HG03378 (cell line): ENCODE measurements around the gene SP7.
A peak's percentile ranks its signal among the peaks of the same experiment; 100 is the strongest.
"Not testable (repeated sequence)": the region's sequence is repeated elsewhere in the genome, so short reads cannot be mapped to it uniquely, and the experiment has no call there.

ENCODE experiments used
- ATAC-seq: cut with Tn5 transposase; IDR thresholded peaks from one replicate; pipeline ENCODE4 v1.9.1; 2021; ENCODE audit warnings: mild to moderate bottlenecking, moderate library complexity; ENCODE audit not compliant: unreplicated experiment

The SP7 gene

DNA sequence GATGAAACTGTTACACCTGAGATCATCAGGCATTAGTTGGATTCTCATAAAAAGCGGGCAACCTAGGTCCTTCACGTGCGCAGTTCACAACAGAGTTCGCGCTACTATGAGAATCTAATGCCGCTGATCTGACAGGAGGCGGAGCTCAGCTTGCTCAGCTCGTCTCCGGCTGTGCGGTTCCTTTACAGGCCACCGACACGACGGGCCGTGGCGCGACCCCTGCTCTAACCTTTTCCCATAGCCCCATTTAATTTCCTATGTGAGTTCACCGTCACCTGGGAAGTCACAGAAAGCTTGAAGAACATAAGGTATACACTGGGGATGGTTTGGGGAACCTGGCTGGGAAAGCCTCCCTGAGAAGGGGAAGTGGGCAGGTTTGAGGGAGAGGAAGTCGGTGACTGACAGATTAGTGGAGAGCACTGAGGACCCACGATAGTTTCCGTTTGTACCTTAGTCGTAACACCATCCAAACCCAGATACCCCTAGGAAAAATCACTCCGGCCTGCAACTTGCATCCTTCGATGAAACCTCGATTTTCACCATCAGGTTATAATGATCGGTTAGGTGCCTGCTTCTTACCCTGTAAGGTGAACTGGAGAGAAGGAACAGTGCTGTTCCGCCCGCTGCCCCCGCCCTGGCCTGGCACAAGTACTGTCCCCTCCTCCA is 11.9 kb downstream of the SP7 start:
- peak; percentile 20 for ATAC-seq

DNA sequence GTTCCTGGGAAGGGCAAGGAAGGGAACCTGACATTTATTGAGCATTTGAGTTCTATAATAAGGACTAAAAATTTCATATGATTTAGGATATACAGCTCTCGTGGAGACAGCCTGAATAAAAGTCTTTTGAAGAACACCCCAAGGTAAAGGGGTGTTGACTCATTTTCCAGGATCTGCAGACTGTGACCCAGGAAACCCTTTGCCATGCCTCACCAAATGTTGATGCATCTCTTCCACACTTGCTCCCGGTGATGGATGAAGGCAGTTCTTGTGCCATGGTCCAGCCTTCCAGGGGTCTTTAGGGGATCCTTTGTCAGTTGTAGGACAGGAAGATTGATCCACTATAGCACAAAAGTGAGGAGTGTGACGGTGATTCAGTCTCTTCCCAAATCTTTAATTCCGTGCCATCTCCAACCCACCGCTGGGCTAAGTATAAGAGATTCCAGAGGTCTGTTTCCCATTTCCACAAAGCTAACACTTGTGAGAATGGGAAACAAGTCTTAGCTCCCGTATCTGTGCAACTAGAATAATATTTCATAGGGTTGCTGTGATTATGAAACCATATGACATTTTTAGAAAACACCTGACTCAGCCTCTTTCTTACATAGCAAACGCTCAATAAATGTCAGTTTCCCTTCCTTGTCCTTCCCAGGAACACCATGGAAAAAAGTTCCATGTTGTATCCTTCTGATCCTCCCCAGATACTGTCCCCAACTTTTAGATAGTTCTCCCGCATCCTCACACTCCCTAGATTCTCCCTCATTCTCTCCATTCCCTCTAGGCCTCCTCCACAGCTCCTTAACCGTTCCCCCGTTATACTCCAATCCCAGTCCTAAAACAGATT is 15.6 kb downstream of the SP7 start:
- ATAC-seq, result no peak

DNA sequence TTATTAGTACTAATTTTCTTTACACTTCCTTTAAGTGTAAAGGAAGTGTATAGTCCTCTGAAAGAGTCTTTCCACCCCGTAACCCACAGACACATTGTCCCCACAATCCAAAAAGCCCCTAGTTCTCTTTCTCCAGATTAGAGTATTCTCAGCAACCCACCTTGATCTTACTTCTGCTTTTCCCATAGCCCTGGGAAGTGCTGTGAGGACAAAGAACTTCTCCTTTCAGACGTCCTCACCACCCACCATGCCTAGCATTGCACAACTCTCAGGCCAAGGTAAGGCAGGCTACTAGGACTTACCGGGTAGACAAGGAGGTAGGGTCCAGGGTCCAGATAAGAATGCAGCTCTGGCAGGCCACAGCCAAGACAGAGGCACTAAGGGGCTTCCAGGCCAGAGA is 22.2 kb downstream of the SP7 start:
- ATAC-seq, result no peak

DNA sequence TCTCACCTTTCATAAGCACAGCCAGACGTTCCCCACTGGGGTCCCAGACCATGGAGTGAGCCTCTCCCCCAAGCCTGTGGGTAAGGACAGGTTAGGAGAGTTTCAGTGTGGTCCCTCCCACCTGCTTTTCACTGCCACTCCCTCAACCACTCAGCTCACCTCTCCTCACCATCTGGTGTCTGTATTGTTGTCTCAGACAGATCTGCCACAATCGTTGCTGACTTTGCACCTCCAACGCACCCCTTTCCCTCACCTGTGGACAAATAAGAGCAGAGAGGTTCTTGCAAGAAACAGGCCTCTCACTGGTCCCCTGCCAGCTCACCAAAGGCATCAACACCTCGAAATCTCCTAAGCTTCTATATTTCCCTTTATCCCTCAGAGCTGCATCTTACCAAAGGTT is 27.9 kb downstream of the SP7 start:
- ATAC-seq, result no peak

DNA sequence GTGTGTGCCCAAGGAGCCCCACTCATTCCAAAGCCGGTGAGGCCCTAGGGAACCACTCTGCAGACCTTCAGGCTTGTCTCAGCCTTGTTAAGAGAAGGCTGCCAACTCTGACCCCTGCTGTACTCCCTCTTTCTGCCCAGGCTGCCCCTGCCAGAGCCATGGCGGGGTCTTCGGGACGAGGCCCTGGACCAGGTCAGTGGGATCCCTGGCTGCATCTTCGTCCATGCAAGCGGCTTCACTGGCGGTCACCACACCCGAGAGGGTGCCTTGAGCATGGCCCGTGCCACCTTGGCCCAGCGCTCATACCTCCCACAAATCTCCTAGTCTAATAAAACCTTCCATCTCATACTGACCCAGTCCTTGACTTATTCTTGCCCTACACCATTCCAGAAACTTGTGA is 29.3 kb downstream of the SP7 start:
- ATAC-seq, result no peak

DNA sequence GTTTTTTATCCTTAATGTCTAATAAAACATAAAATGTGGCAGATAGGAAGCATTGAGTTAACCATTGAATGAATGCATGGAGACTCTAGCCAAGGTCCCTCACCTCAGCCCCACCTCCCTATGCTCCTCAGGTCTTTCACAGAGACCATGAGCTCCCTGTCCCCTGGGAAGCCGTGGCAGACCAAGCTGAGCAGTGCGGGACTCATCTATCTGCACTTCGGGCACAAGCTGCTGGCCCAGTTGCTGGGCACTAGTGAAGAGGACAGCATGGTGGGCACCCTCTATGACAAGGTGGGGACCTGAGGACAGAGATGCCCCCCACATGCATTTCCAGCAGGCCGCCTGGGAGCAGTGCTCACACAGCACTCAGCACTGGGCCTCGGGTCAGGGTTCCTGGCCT is 33.3 kb downstream of the SP7 start:
- no peak for ATAC-seq

DNA sequence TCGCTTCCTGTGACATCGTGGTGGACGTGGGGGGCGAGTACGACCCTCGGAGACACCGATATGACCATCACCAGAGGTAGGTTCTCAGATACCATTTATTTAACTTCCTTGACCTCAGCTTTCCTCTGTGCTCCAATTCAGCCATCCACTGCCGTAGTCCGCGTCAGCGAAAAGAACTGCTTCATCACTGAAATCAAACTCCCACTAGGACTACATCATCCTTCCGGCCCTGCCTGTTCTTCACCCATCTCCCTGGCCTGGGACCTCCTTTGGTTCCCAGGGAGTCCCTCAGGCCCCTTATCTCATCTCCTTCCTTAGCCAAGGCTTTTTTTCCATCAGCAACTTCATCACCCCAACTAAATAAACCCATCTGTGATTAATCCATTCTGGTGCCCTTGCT is 36.0 kb downstream of the SP7 start:
- no peak for ATAC-seq

DNA sequence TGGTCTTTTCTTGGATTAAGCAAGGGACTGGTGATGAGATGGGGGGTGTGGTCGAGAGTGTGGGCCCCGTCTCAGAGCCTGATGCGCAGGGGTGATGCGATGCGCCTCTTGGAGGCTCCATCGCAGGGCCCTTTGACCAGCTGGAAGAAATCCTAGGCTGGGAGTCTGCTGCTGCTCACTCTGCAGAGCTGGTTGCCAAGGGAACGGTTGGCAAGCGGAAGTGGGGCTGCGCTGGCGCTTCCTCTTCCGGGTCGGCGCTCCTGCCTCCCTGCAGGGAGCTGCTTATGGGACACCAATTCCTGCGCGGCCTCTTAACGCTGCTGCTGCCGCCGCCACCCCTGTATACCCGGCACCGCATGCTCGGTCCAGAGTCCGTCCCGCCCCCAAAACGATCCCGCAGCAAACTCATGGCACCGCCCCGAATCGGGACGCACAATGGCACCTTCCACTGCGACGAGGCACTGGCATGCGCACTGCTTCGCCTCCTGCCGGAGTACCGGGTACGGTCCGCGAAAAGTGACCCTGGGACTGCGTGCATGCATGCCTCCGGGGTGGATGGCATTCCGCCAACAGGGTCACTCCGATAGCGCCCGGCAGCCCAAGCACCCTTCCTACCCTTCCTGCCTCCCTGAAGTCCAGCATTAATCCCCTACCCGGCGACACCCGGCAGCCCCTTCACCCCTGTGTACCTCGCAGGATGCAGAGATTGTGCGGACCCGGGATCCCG is 36.5 kb downstream of the SP7 start, which contains the start of gene MYG1:
TSS of gene MYG1 (plus strand) at position 242 of the 727 bp plus-strand sequence. CDS start at position 285, 43 bp downstream.
- peak; percentile 50 for ATAC-seq

DNA sequence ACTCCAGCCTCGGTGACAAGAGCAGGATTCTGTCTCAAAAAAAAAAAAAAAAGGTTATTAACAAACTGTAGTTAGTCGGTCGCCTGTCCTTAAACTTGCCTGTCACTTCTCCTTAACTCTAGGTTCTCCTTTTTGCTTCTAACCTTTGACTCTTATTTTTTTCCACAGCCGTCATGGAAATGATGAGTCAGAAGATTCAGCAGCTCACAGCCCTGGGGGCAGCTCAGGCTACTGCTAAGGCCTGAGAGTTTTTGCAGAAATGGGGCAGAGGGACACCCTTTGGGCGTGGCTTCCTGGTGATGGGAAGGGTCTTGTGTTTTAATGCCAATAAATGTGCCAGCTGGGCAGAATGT is 37.1 kb downstream of the SP7 start:
- ATAC-seq, result no peak

DNA sequence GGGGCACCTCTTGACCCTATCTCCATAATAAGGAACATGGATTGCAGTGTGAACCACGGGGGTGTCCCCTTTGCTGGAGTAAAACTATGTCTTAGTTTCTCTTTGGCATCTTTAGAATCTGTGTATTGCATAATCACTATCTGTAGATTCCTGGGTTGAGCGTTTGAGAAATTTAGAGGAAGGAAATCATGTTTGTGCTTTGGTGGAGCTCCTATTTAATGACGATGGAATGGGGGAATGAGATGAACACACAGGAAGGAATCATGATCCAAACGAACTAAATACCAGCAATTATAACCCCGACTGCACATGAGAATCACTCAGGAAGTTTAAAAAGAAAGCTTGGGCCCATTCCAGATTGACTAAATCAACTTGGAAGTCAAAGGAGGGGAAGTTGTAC is 38.0 kb downstream of the SP7 start:
- ATAC-seq, result no peak

DNA sequence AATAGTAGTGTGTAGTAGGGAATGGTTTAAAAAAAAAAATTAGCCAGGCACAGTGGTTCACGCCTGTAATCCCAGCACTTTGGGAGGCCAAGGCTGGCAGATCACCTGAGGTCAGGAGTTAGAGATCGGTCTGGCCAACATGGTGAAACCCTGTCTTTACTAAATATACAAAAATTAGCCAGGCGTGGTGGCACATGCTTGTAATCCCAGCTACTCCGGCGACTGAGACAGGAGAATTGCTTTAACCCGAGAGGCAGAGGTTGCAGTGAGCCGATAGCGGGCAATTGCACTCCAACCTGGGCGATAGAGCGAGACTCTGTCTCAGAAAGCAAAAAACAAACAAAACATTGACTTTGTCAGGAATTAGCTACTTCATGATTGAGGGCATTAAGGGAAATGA is 39.0 kb downstream of the SP7 start:
- not testable (repeated sequence) for ATAC-seq

DNA sequence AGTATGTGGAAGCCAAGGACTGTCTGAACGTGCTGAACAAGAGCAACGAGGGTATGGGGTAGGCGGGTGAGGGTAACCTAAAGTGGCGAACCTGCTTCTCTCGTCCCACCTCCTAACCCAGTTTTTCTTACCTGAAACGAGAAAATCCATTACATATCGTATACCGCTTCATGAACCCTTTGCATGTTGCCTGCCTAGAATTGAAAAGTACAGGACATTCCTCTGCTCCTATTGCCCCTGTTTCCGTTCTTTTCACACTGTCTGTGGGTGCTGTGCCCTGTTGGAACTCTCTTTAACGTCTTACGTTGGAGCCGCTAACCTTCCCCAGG is 40.3 kb downstream of the SP7 start:
- ATAC-seq, result no peak

DNA sequence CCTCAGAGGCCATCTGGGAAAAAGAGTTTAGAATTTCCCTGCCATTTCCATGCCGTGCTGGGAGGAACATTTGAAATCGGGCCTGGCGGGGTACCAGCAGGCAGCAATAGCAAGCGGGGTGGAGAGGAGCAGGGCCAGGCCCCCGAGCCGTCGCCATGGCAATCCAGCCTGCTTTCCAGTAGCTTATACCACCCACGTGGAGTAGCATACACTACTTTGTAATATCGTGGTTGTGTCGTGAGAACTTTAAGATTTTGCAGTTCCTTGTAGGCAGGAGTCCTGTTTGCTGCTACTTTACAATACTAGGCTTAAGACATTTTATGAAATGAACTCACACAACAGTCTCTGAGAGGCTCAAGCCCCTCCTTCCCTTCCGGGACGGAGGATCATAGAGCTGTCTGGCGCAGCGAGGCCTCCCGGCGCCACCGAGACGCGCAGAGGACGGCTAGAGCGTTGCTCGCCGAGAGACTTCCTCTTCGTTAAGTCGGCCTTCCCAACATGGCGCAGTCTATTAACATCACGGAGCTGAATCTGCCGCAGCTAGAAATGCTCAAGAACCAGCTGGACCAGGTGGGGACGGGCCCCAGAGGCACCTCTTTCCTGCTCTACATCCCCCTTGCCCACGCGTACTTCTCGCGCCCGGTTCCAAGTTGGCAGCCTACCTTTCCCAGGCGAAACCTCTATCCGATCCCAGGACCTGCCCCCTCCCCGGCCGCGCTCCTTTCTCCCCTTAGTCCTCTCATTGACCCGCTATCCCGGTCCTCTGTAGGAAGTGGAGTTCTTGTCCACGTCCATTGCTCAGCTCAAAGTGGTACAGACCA is 40.9 kb downstream of the SP7 start, which contains the start of gene PFDN5:
TSS of gene PFDN5 (plus strand) at position 473 of the 821 bp plus-strand sequence. CDS start at position 499, 26 bp downstream.
- ATAC-seq, result peak; percentile 72

DNA sequence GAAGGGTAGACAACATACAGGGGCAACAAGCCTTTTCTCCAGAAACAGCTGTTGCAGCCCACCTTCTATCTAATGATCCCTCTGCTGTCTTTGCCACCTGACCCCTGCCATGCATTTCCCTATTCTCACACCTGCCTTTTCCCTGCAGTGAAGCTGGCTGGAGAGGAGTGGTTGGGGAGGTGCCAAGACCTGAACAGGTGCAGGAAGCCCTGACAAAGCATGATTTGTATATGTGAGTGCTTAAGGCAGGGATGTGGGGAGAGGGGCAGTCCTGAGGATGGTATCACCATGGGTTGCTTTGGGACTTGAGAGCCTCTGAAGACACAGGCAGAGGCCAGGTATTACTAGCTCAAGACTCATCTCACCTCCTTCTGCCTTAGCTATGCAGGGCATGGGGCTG is 43.7 kb downstream of the SP7 start:
- ATAC-seq, result no peak

DNA sequence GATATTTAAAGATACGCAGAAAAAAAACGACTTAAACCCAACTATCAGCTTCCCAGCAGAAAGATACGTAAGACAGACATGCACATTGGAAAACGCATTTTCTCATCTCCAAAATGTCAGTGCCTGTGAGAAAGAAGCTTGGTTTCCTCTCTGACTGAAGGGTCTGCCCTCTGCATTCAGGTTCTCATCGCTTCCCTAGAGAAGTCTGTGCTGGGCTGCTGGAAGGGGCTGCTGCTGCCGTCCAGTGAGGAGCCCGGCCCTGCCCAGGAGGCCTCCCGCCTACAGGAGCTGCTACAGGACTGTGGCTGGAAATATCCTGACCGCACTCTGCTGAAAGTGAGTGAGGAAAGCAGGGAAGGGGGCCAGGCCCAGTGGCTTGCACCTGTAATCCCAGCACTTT is 45.5 kb downstream of the SP7 start:
- no peak for ATAC-seq

DNA sequence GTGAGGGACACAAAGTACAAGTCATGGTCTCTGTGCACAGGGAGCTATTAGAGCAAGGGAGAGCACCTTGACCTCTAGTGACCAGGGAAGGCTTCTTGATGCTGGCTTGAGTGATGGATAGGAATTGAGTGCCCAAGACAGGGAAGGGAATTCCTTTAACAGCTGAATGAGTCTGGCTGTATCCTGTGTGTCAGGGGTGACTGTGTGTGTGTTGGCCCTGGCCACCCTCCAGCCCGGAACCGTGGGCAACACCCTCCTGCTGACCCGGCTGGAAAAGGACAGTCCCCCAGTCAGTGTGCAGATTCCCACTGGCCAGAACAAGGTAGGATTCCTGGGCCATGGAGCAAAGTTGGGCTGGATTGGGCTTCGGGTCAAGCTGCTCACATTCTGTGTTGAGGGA is 46.3 kb downstream of the SP7 start:
- ATAC-seq, result no peak

DNA sequence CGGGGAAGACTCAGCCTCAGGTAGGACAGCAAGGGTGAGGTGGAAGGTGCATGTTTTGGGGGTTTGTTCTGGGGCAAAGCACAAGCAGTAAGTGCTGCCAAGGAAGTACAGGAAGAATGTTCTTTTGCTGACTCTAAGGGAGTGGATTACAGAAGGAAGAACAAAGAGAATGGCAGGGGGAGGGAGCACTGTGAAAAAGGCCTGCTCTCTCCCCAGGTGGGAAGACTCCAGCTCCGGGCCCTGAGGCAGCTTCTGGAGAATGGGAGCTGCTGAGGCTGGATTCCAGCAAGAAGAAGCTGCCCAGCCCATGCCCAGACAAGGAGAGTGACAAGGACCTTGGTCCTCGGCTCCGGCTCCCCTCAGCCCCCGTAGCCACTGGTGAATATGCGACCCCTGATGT is 47.8 kb downstream of the SP7 start:
- ATAC-seq, result no peak

DNA sequence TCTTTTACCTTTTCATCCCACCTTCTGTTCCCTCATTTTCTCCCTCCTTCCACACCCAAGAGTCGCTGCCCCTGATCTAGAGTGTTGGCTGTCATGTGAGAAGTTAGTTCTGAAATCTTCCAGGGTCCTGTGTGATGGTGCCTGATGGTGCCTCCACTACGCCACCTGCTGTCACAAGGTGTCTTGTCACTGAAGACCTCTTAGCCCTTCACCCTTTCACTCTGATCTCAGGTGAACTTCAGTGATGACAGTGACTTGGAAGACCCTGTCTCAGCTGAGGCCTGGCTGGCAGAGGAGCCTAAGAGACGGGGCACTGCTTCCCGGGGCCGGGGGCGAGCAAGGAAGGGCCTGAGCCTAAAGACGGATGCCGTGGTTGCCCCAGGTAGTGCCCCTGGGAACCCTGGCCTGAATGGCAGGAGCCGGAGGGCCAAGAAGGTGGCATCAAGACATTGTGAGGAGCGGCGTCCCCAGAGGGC is 48.4 kb downstream of the SP7 start:
- no peak for ATAC-seq

DNA sequence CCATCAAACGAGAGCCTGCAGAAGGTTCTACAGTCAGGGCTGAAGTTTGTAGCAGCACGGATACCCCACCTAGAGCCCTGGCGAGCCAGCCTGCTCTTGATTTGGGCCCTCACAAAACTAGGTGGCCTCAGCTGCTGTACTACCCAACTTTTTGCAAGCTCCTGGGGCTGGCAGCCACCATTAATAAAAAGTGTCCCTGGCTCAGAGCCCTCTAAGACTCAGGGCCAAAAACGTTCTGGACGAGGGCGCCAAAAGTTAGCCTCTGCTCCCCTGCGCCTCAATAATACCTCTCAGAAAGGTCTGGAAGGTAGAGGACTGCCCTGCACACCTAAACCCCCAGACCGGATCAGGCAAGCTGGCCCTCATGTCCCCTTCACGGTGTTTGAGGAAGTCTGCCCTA is 49.7 kb downstream of the SP7 start:
- no peak for ATAC-seq

DNA sequence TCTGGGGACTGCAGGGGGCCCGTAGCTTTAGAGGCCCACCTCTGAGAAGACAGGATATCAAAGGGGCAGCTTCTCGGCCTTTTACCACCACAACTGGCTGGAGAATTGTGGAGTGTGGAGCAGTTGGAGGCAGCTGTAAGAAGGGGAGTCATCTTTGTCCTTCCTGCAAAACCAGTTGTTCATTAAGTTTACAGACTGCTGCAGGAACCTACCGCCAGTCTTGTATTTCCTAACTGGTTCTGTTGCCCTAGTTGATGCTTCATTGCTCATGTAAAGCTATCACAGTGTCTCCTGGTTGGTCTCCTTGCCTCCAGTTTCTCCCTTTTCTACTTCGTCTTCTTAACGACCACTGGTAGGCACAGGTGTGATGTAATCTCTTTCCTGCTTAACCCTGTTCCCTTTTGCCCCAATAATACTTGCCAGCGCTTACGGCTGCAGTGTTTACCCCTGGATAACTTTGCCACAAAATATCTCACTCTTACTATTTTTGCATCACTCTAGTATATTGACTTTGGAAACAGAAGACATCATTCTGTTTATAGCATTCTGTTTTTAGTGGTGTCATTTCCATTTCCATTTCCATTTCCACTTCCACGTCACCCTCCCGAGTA is 56.2 kb downstream of the SP7 start:
- no peak for ATAC-seq
